ENCODE results near the gene TOMT. TPM values are rescaled to one million over a fixed set of nuclear protein-coding genes. Genes with fewer than 3 reads are reported as not detected.

TOMT gene
- total RNA-seq, 1 experiment from 2014 or later = not detected

- Histone ChIP-seq H3K4me3 (ENCODE audit: low read length) (no peak overlapping the region), H3K27ac (ENCODE audit: low read length) (no peak overlapping the region), H3K36me3 (ENCODE audit: low read depth, low read length) (no peaks in the 10 kb centered on the region), H3K4me1 (ENCODE audit: insufficient read depth, low read length) (no peaks in the 10 kb centered on the region), H3F3A (ENCODE audit: low read length, unreplicated experiment) (no peaks in the 10 kb centered on the region), H3K79me2 (ENCODE audit: low read length) (no peaks in the 10 kb centered on the region), H3K4me2 (ENCODE audit: low read length) (no peak overlapping the region), H3K9me3 (ENCODE audit: low read length) (no peaks in the 10 kb centered on the region), H3K27me3 (ENCODE audit: low read length) (peaks cover 18% of the 10 kb centered on the region; the same call in 1 of the 2 replicates), H3K9ac (ENCODE audit: low read length) (no peak overlapping the region), H2AFZ (ENCODE audit: low read length) (no peak overlapping the region), H4K20me1 (ENCODE audit: low read length) (no peaks in the 10 kb centered on the region), H3K9me2 (replicated peaks; ENCODE audit: low read length) (no peaks in the 10 kb centered on the region)
- intact Hi-C loops (cut with micrococcal nuclease) = no loop called here
- DNase-seq (no peak), ATAC-seq (no peak)
- ChIA-PET POLR2A (ENCODE audit: unreplicated experiment) (no interaction called here), CTCF (interaction anchor here (1.3 kb wide), 1 partner anchor 129 kb away, joined by 10 read pairs; no protein-coding TSS in a partner anchor)
- TF ChIP-seq CTCF (conservative IDR thresholded peaks at IDR 0.05; ENCODE audit: low read depth, low read length) (no peak), EZH2 (IDR thresholded peaks at IDR 0.05; ENCODE audit: low read length, unreplicated experiment) (no peak), EZH2phosphoT487 (IDR thresholded peaks at IDR 0.05; ENCODE audit: borderline replicate concordance, low read length) (no peak)
- no TSS peak for BruUV-seq (replicated peaks)
Observed at GRCh38 chr11:72154816-72155215, 49.1 kb downstream of the TOMT start.

DNA sequence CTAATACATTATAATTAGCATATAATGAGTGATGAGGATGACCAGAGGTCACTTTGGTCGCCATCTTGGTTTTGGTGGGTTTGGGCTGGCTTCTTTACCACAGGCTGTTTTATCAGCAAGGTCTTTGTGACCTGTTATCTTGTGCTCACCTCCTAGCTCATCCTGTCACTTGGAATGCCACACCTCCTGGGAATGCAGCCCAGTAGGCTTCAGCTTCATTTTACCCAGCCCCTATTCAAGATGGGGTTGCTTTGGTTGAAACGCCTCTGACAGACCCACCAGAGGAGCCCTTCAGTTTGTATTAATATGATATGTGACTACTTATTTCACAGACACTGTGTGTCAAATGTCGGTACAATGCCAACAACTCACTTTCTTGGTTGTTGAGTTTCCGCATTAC is 50.0 kb downstream of the TOMT start:
- POLR2A ChIA-PET (ENCODE audit: unreplicated experiment) = no interaction called here
- Histone ChIP-seq H3K27me3 (ENCODE audit: low read length) (peaks cover 18% of the 10 kb centered on the region; the same call in 1 of the 2 replicates), H3K4me1 (ENCODE audit: insufficient read depth, low read length) (no peaks in the 10 kb centered on the region), H3F3A (ENCODE audit: low read length, unreplicated experiment) (no peaks in the 10 kb centered on the region), H3K4me3 (ENCODE audit: low read length) (no peak overlapping the region), H3K79me2 (ENCODE audit: low read length) (no peaks in the 10 kb centered on the region), H2AFZ (ENCODE audit: low read length) (no peak overlapping the region), H3K9me3 (ENCODE audit: low read length) (no peaks in the 10 kb centered on the region), H3K36me3 (ENCODE audit: low read depth, low read length) (no peaks in the 10 kb centered on the region), H3K9ac (ENCODE audit: low read length) (no peak overlapping the region), H3K27ac (ENCODE audit: low read length) (no peak overlapping the region), H3K4me2 (ENCODE audit: low read length) (no peak overlapping the region), H4K20me1 (ENCODE audit: low read length) (no peaks in the 10 kb centered on the region), H3K9me2 (replicated peaks; ENCODE audit: low read length) (no peaks in the 10 kb centered on the region)
- TF ChIP-seq EZH2 (IDR thresholded peaks at IDR 0.05; ENCODE audit: low read length, unreplicated experiment) (no peak), CTCF (conservative IDR thresholded peaks at IDR 0.05; ENCODE audit: low read depth, low read length) (no peak), EZH2phosphoT487 (IDR thresholded peaks at IDR 0.05; ENCODE audit: borderline replicate concordance, low read length) (no peak)
- BruUV-seq (replicated peaks) = no TSS peak
- no peak for ATAC-seq
- CTCF ChIA-PET = no interaction called here
- no peak for DNase-seq
- intact Hi-C loops (cut with micrococcal nuclease) = no loop called here

DNA sequence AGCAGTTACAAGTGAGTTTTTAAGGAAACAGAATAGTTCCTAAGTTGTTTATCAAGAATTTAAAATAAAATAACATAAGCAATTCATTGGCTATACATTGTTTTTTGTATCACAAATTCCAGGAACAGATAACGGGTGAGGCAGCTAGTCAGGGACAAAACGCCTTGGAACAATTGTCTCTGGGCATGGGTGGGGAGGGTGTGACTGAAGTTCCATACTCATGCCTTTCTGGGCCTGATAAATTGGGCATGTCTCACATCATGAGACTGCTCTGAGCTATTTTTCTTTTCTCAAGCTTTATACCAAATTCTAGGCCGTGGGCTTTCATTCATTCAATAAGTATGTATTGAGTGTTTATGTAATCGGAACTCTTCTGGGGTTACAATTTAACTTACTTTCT is 51.4 kb downstream of the TOMT start:
- no peak overlapping the region for H3K4me2 ChIP-seq (ENCODE audit: low read length)
- intact Hi-C loops (cut with micrococcal nuclease) = no loop called here
- H3K4me1 ChIP-seq (ENCODE audit: insufficient read depth, low read length) = no peaks in the 10 kb centered on the region
- H3K4me3 ChIP-seq (ENCODE audit: low read length) = no peak overlapping the region
- no peak overlapping the region for H3K27ac ChIP-seq (ENCODE audit: low read length)
- no peaks in the 10 kb centered on the region for H3K79me2 ChIP-seq (ENCODE audit: low read length)
- no peaks in the 10 kb centered on the region for H3K9me2 ChIP-seq (replicated peaks; ENCODE audit: low read length)
- no peaks in the 10 kb centered on the region for H3K36me3 ChIP-seq (ENCODE audit: low read depth, low read length)
- no peaks in the 10 kb centered on the region for H4K20me1 ChIP-seq (ENCODE audit: low read length)
- ChIA-PET POLR2A (ENCODE audit: unreplicated experiment) (no interaction called here), CTCF (interaction anchor here (0.6 kb wide), 1 partner anchor 131 kb away, joined by 3 read pairs; no protein-coding TSS in a partner anchor)
- H3K9ac ChIP-seq (ENCODE audit: low read length) = no peak overlapping the region
- H2AFZ ChIP-seq (ENCODE audit: low read length) = no peak overlapping the region
- no peaks in the 10 kb centered on the region for H3F3A ChIP-seq (ENCODE audit: low read length, unreplicated experiment)
- DNase-seq (no peak), ATAC-seq (no peak)
- no peak for TF ChIP-seq EZH2phosphoT487 (IDR thresholded peaks at IDR 0.05; ENCODE audit: borderline replicate concordance, low read length)
- TF ChIP-seq EZH2 (IDR thresholded peaks at IDR 0.05; ENCODE audit: low read length, unreplicated experiment) = no peak
- no peak for TF ChIP-seq CTCF (conservative IDR thresholded peaks at IDR 0.05; ENCODE audit: low read depth, low read length)
- H3K27me3 ChIP-seq (ENCODE audit: low read length) = peaks cover 23% of the 10 kb centered on the region; the same call in 1 of the 2 replicates
- H3K9me3 ChIP-seq (ENCODE audit: low read length) = no peaks in the 10 kb centered on the region
- BruUV-seq (replicated peaks) = no TSS peak
